ENCODE data around the gene LYPLAL1.
"Not testable (repeated sequence)": the region's sequence is repeated elsewhere in the genome, so short reads cannot be mapped to it uniquely, and the experiment has no call there.

LYPLAL1 gene

GRCh38 chr1:219247441-219247840, 73.8 kb downstream of the LYPLAL1 start:
- no peaks in the 10 kb centered on the region for H3K9me3 ChIP-seq (ENCODE audit: severe bottlenecking)
- H3K4me3 ChIP-seq (ENCODE audit: low read depth, low read length), result no peak overlapping the region
- TF ChIP-seq CTCF (IDR thresholded peaks at IDR 0.05; ENCODE audit: low read depth, low read length), result no peak
- H3K27ac ChIP-seq, result no peak overlapping the region
- no peaks in the 10 kb centered on the region for H3K36me3 ChIP-seq
- H3K27me3 ChIP-seq (ENCODE audit: insufficient read depth, low read depth, severe bottlenecking), result no peaks in the 10 kb centered on the region
- no peak for DNase-seq

- H3K27me3 ChIP-seq (ENCODE audit: insufficient read depth, low read depth, severe bottlenecking); H3K27ac ChIP-seq; H3K9me3 ChIP-seq (ENCODE audit: severe bottlenecking); H3K36me3 ChIP-seq; H3K4me3 ChIP-seq (ENCODE audit: low read depth, low read length); DNase-seq: not testable (repeated sequence)
Observed at GRCh38 chr1:219250468-219250867, 76.8 kb downstream of the LYPLAL1 start.

- Histone ChIP-seq H3K4me3 (ENCODE audit: low read depth, low read length) (no peak overlapping the region), H3K9me3 (ENCODE audit: severe bottlenecking) (peaks cover 3% of the 10 kb centered on the region), H3K27me3 (ENCODE audit: insufficient read depth, low read depth, severe bottlenecking) (no peaks in the 10 kb centered on the region), H3K36me3 (no peaks in the 10 kb centered on the region), H3K27ac (no peak overlapping the region)
- DNase-seq, result no peak
- no peak for TF ChIP-seq CTCF (IDR thresholded peaks at IDR 0.05; ENCODE audit: low read depth, low read length)
Observed at GRCh38 chr1:219257751-219258150, 84.1 kb downstream of the LYPLAL1 start.

- no peaks in the 10 kb centered on the region for H3K36me3 ChIP-seq
- no peak overlapping the region for H3K4me3 ChIP-seq (ENCODE audit: low read depth, low read length)
- no peak for DNase-seq
- no peak overlapping the region for H3K27ac ChIP-seq
- TF ChIP-seq CTCF (IDR thresholded peaks at IDR 0.05; ENCODE audit: low read depth, low read length), result no peak
- H3K27me3 ChIP-seq (ENCODE audit: insufficient read depth, low read depth, severe bottlenecking), result no peaks in the 10 kb centered on the region
- H3K9me3 ChIP-seq (ENCODE audit: severe bottlenecking), result peaks cover 3% of the 10 kb centered on the region
Observed at GRCh38 chr1:219261454-219261853, 87.8 kb downstream of the LYPLAL1 start.

Measured in WERI-Rb-1 (cell line).